SK-N-SH treated with all-trans-retinoic acid at 6 μM for 48 hours (cell line): Measurements from ENCODE around the gene PTPN13.

Experiments
- CSDC2 ChIP-seq: fragments of 250-450 bp; sonication (Bioruptor Pico); IDR thresholded peaks from 2 replicates; pipeline ENCODE4 v1.5.0; 2020; ENCODE audit warnings: mild to moderate bottlenecking, moderate library complexity
- ISL1 ChIP-seq: fragments of 250-450 bp; sonication (Bioruptor Pico); IDR thresholded peaks from 2 replicates; pipeline ENCODE4 v2.1.2; 2022; ENCODE audit warnings: mild to moderate bottlenecking, moderate library complexity
- PATZ1 ChIP-seq: fragments of 250-450 bp; sonication (Bioruptor Pico); IDR thresholded peaks from 2 replicates; pipeline ENCODE4 v1.8.0; 2020; ENCODE audit warnings: mild to moderate bottlenecking, moderate library complexity, borderline replicate concordance
- RARB ChIP-seq: fragments of 250-450 bp; sonication (Bioruptor Pico); IDR thresholded peaks from 2 replicates; pipeline ENCODE4 v1.8.0; 2021; ENCODE audit warnings: mild to moderate bottlenecking, moderate library complexity
- ZC3H10 ChIP-seq: fragments of 250-450 bp; sonication (Bioruptor Pico); IDR thresholded peaks from 2 replicates; pipeline ENCODE4 v1.5.1; 2021; ENCODE audit warnings: mild to moderate bottlenecking, moderate library complexity
- TF ChIP-seq, protein P1 (sequence below): fragments of 250-450 bp; sonication (Bioruptor Pico); IDR thresholded peaks from 2 replicates; pipeline ENCODE4 v1.5.1; 2020; ENCODE audit warnings: low read depth, mild to moderate bottlenecking, moderate library complexity
- TF ChIP-seq, protein P2 (sequence below): fragments of 250-450 bp; sonication (Bioruptor Pico); IDR thresholded peaks from 2 replicates; pipeline ENCODE4 v1.5.1; 2021; ENCODE audit warnings: mild to moderate bottlenecking, moderate library complexity

DNA sequence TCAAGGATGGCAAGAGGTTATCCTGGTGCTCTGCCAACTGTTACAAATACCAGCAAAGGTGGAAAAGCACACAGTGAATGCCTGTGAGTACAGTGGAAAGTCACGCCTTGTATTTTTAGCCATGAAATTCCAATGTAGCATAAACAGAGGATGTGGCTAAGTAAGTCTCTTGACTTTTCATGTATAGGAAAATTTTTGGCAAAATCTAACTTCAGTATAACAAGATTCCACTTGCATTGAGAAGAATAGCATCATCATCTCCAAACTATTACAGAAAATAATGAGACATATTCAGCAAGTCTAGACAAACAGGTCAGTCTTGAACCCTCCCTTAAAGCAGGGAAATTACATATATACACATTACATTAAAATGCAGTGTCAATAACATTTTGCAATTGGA, 247.2 kb downstream of the PTPN13 start:
- TF ChIP-seq, protein P1, sequence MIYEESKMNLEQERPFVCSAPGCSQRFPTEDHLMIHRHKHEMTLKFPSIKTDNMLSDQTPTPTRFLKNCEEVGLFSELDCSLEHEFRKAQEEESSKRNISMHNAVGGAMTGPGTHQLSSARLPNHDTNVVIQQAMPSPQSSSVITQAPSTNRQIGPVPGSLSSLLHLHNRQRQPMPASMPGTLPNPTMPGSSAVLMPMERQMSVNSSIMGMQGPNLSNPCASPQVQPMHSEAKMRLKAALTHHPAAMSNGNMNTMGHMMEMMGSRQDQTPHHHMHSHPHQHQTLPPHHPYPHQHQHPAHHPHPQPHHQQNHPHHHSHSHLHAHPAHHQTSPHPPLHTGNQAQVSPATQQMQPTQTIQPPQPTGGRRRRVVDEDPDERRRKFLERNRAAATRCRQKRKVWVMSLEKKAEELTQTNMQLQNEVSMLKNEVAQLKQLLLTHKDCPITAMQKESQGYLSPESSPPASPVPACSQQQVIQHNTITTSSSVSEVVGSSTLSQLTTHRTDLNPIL (CRISPR knock-in tag) = no peak
- no peak for TF ChIP-seq CSDC2
- TF ChIP-seq ZC3H10 (CRISPR knock-in tag) = no peak
- no peak for TF ChIP-seq ISL1 (CRISPR knock-in tag)
- no peak for TF ChIP-seq RARB (CRISPR knock-in tag)
- TF ChIP-seq, protein P2, sequence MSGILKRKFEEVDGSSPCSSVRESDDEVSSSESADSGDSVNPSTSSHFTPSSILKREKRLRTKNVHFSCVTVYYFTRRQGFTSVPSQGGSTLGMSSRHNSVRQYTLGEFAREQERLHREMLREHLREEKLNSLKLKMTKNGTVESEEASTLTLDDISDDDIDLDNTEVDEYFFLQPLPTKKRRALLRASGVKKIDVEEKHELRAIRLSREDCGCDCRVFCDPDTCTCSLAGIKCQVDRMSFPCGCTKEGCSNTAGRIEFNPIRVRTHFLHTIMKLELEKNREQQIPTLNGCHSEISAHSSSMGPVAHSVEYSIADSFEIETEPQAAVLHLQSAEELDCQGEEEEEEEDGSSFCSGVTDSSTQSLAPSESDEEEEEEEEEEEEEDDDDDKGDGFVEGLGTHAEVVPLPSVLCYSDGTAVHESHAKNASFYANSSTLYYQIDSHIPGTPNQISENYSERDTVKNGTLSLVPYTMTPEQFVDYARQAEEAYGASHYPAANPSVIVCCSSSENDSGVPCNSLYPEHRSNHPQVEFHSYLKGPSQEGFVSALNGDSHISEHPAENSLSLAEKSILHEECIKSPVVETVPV (CRISPR knock-in tag) = no peak
- no peak for TF ChIP-seq PATZ1 (CRISPR knock-in tag)
